ENCODE measurements around the gene SPTBN4.
"Not testable (repeated sequence)": the region's sequence is repeated elsewhere in the genome, so short reads cannot be mapped to it uniquely, and the experiment has no call there.

Gene SPTBN4

DNA sequence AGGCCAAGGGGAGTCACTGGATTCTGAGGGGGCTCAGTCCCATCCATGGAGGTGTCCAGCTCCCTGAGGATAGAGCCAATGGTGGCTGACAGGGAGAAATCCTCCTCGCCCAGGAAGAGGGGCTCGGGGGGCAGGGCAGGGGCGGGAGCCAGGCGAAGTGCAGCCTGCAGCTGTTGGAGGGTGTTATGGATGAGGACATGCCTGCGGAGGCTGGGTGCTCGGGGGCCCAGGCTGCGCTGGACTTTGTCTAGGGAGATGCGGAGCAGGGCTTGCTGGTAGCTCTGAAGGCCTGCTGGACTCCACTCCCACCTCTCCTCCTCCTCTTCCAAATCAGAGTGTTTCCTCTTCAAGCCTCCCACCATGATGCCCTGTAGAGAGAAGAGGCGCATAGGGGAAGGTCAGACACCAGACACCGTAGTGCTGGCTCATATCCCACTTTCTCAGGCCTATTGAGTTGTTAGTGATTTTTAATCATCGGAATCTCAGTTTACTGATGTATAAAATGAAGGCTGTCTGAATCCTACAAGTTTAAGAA, 25.0 kb upstream of the SPTBN4 start:
- DNase-seq (ENCODE audit: low read depth in 3 of 3): no peak

DNA sequence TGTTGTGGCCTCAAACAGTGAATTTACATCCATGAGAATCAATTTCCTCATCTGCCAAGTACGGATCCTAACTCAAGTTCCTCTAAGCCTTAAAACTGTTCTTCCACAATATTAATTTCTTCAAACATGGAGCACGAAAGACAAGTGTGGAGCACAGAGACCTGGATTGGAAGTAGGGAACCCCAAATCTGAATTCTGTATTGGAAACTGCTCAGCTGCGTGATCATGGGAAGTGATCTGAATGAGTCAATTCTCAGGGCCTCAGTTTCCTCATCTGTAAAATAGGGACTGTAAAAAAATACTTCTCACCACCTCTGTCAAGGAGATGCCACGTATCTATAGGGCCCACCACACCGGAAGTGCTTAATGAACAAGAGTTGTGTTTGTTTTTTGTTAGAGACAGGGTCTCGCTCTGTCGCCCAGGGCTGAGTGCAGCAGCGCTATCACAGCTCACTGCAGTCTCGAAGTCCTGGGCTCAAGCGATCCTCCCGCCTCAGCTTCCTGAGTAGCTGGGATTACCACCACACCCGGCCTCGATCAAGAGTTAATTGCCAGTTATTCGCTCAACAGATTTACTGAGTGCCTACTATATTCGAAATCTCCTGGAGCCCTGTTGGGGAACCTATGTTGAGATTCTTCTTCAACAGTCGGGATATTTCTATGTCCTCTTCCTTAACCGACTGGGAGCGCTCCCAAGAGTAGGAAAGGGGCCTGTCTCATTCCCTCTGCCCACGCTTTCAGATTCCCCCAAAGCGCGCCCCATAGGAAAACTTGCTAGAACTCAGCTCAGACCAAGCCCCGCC, 24.3 kb upstream of the SPTBN4 start:
- DNase-seq (ENCODE audit: low read depth in 3 of 3): no peak

DNA sequence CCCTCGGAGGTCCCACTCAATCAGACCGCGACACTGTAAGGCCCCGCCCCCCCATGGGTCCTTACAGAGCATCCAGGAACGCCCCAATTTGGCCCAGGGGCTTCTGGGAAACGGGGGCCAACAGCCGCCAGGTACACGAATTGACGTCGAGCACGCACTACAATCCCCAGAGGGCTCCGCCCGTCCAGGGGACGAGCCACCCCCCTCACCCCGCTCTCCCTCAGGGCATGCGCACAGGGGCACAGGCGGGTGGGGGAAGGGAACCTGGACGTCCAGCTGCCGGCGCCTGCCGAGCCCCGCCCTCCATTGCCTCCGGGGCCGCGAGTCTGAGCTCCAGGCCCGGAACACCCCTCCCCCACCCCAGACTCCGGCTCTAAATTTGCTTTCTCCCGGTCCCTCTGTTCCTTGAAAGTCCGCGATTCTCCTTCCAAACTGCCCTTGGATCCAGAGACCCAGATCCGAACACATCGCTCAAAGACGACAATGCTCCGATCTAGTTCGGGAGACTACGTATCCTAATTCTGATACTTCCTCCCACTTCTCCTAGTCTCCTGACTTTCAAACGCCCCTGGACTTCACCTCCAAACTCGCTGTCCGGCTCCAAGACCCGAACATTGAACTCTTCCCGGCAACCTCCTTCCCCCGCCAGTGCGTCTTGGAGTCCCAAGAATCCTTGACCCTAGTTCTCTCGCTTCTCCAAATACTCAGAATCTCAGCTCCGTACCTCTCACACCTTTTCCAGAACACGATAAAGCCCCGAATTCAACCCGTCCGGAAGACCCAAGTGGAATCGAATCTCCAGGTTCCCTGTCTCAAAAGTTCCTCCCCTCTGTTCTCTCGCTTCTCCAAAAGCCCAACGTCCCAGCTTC, 23.4 kb upstream of the SPTBN4 start:
- peak; percentile 95 to 99 (median 97) for DNase-seq (ENCODE audit: low read depth in 3 of 3)

DNA sequence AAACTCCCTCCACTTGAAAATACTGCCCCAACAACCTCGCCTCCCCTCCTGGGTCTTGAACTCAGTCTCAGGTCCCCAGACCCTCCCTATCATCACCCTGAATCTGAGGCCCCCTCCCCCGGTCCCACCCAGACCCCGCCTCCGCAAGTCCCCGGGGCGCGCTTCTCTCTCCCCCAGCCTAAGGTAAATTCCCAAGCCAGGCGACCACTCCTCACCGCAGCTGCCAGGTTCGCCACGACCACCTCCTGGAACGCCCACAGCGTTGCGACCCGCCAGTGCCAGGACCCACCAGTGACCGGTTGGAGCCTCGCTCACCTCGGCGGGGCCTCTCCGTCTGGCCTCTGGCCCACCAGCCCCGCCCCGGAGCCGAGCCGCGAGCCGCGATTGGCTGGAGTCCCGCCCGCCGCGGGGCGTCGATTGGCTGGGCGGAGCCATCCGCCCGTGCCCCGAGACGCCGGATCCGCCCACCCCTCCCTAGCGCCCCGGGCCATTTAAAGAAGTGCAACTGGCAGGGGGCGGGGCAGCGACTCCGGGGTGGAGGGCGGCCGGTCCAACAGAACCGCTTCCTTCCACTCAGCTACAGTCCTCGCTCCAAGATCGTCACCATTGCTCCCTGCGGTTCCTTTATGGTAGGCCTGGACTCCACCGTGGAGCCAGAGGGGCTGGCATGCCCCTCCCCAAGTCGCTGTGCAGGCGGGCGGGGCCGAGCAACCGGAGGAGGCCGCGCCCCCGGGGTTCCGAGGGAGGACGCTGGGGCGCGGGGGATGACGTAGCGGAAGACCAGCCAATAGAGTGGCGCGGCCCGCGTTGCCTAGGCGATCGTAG, 22.6 kb upstream of the SPTBN4 start, which contains the start of gene SERTAD3:
Gene SERTAD3, minus strand, starts transcription at position 336 of the 825 bp plus-strand sequence. CDS start 2,255 bp downstream, outside the sequence.
- DNase-seq (ENCODE audit: low read depth in 3 of 3): peak; percentile 94 to 95 (median 94)

DNA sequence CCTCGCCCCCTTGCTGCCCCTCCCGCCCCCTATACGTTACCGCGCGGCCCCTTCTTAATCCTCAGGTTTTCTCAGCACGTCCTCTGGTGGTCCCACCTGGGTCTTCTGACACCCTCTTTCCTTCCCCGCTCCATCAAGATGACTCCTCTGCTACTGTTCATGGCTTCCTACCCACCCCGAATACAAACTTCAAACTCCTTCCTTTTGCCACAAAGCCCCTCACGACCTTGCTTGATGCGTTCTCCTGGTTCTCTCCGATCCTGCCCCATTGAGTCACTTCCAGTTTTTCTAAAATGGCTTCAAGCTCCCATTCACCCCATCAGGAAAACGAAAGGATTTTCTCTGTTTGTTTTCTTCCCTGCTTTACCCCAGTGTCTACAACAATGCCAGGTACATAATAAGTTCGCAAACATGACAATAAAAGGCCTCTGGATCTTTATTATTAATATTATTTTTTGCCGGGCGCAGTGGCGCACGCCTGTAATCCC, 21.9 kb upstream of the SPTBN4 start:
- DNase-seq (ENCODE audit: low read depth in 3 of 3): no peak

DNA sequence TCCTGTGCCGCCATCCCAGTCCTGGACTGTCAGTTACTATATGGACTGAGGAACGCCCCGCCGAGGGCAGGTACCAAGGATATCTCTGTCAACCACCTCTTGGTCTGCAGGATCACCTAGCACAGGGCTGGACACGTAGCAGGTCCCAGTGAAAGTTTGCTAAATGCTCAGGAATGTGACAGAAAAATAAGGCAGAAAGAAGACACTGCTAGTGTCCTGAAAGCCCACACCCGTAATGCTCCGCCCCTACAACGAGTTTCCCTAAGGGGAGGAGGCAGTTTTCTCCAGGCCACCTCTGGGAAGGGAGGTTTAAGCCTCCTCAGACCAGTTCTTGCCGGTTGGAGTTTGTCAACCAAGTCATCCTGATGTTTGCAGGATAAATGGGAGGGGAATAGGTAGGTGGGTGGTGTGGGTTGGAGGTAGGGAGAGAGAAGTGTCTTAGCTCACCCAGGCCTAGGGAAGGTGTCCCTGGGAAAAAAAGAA, 21.0 kb upstream of the SPTBN4 start:
- DNase-seq (ENCODE audit: low read depth in 3 of 3): no peak

DNA sequence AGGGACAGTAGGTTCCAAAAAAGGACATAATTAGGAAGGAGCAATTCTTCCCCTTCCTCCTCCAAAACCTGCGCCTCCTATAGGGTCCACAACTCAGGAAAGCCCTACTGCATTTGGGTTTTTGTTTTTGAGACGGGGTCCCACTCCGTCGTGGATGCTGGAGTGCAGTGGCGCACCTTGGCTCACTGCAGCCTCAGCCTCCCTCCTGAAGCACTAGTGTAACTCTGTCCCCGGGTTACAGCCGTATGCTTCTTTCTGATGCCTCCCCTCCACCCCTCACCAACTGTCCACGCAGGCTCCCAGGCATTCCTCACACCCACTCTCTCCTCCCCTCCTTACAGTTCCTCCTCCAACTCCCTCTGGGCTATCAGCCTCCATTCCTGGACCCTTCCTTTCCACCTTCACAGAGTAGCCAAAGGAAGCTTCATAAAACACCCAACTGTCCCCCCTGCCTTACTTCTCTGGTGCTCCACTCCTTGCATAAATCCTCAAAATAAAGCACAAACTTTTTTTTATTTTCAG, 20.5 kb upstream of the SPTBN4 start:
- DNase-seq (ENCODE audit: low read depth in 3 of 3): no peak

DNA sequence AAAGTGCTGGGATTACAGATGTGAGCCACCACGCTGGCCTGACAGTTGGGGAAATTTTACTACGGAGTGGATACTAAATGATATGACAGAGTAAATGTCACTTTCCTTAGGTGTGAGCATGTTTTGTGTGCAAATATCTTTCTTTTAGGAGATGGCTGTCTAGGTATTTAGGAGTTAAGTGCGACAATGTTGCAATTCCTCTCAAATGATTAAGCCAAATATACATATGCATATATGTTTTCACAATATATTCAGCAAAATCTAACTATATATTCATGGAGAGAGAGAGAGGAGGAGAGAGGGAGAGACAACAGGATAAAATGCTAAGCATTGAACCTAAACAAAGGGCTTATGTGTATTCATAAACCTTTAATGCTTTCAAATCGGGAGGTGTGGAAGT, 17.3 kb upstream of the SPTBN4 start:
- DNase-seq (ENCODE audit: low read depth in 3 of 3): no peak

DNA sequence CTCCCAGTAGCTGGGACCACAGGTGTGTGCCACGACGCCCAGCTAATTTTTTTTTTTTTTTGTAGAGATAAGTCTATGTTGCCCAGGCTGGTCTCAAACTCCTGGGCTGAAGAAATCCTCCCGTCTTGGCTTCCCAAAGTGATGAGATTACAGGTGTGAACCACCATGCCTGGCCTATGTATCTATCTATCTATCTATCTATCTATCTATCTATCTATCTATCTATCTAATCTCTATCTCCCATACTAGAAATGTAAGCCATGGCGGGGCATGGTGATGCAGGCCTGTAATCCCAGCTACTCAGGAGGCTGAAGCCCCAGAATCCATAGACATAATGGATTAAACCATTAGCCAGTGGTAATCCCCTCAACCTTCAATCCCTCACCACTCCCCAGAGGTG, 16.1 kb upstream of the SPTBN4 start:
- DNase-seq (ENCODE audit: low read depth in 3 of 3): no peak

DNA sequence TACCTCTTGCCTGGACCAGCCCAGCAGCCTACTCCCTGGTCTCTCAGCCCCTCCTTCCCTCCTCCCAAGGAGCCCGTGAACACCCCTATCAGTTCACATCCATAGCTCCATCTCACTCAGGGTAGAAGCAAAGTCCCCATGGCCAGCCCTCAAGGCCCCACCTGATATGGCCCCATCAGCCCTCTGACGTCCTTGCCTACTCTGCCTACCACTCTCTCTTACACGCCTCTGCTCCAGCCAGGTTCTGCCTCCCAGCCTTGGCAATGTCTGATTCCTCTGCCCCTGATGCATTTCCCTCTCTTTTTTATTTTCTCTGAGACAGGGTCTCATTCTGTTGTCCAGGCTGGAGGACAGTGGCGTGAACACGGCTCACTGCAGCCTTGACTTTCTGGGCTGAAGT, 14.8 kb upstream of the SPTBN4 start:
- DNase-seq (ENCODE audit: low read depth in 3 of 3): no peak

DNA sequence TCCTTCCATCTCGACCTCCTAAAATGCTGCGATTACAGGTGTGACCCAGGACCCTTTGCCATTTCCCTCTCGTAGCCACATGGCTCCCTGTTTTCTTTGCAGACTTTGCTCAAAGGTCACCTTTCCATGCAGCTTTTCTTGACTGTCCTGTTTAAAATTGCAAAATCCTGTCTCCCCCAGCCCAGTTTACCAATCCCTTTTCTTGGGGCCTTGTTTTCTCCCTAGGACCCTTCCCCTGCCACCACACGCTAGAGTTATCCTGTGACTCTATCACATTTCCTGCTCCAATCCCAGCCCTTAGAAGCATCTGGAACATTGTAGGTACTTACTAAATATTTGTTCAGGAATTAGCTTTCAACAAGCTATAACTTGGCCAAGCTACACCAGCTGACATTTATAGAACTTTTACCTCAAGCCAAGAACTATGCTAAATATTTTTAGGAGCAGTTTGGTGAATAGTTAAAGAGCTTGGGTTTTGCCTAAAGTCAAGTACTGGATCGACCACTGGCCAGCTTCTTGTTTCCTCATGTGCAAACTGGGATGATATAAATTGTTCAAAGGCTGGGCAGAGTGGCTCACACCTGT, 13.6 kb upstream of the SPTBN4 start:
- no peak for DNase-seq (ENCODE audit: low read depth in 3 of 3)

DNA sequence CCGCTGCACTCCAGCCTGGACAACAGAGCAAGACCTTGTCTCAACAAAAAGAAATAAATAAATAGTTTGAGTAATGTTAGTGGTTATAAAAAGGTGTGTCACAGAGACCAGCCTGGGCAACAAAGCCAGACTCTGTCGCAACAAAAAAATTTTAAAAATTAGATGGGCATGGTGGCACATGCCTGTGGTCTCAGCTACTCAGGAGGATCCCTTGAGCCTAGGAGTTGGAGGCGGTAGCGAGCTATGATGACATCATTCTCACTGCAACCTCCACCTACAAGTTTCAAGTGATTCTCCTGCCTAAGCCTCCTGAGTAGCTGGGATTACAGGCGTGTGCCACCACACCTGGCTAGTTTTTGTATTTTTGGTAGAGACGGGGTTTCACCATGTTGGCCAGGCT, 12.9 kb upstream of the SPTBN4 start:
- not testable (repeated sequence) for DNase-seq (ENCODE audit: low read depth in 3 of 3)

DNA sequence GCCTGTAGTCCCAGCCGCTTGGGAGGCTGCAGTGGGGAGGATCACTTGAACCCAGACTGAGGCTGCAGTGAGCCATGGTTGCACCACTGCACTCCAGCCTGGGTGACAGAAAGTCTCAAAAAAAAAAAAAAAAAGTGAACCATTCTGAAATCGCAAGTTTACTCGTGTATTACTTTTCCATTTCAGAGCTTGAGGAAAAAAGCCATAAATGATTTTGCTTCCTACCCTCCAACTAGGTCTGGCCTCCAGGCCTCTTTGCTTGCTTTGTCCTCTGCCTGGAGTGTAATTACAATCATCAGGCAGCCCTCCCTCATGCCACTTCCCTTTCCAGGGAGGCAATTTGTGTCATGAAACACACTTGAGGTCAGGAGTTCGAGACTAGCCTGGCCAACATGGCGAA, 9.8 kb upstream of the SPTBN4 start:
- no peak for DNase-seq (ENCODE audit: low read depth in 3 of 3)

DNA sequence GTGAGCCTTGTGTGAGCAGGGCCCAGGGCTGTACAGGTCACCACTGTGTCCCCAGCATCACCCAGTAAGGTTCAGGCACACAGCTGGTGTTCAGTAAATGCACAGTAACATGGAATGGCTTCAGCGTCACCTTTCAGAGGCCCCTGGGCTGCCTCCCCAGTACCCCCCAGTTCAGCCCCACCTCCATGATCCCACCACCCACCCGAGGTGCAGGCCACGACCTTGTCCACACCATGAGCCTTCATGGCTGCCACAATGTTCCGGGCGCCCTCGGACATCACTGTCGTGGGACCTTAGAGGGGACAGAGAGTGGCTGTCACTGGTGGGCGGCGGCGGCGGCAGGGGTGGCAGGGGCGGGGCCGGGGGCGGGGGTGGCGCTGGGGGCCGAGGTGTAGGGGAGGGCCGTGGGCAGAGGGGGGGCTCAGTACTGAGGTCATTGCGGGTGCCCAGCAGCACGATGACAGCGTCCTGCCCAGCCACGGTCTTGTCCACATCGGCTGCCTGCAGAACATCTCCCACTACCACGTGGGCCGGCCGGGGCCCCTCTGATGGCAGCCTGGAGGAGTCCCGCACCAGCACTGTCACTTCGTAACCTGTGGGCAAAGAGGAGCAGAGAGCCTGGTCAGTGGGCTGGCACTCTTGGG, 8.7 kb upstream of the SPTBN4 start:
- no peak for DNase-seq (ENCODE audit: low read depth in 3 of 3)

DNA sequence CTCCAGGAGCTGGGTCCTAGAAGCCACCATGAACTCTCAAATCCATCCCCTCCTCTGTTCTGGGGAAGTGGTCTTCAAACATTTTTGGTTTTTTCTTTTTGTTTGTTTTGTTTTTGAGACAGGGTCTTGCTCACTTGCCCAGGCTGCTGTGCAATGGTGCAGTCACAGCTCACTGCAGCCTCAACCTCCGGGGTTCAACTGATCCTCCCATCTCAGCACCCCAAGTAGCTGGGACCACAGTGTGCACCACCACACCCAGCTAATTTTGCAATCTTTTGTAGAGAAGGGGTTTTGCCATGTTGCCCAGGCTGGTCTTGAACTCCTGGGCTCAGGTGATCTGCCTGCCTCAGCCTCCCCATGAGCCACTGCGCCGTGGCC, 8.2 kb upstream of the SPTBN4 start:
- DNase-seq (ENCODE audit: low read depth in 3 of 3): no peak

DNA sequence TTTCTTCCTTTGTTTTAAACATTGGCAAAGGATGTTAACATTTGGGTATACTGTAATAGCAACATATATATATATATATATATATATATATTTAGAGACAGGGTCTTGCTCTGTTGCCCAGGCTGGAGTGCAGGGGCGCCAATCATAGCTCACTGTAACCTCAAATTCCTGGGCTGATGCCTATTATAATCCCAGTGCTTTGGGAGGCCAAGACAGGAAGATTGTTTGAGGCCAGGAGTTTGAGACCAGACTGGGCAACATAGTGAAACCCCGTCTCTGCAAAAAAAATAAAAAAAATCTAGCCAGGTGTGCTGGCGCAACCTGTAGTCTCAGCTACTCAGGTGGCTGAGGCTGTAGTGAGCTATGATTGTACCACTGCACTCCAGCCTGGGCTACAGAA, 6.6 kb upstream of the SPTBN4 start:
- no peak for DNase-seq (ENCODE audit: low read depth in 3 of 3)

DNA sequence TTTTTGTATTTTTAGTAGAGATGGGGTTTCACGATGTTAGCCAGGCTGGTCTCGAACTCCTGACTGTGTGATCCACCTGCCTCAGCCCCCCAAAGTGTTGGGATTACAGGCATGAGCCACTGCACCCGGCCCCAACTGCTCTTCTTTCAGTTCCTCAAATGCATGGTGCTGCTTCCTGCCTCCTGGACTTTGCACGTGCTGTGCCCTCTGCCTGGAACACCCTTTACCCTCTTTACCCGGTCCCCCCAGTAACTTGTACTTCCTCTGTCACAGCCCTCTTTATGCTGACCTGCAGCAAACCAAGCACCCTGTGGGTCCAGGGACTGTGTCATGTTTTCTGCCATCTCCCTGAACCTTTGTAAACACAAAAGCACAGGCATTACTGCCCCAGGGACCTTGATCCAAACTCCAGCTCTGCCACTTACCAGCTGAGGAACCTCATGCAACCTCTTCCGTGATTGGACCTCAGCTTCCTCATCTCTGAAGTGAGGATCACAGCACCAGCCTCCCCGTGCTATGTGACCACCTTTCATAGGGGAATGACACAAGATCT, 5.1 kb upstream of the SPTBN4 start:
- DNase-seq (ENCODE audit: low read depth in 3 of 3): no peak

DNA sequence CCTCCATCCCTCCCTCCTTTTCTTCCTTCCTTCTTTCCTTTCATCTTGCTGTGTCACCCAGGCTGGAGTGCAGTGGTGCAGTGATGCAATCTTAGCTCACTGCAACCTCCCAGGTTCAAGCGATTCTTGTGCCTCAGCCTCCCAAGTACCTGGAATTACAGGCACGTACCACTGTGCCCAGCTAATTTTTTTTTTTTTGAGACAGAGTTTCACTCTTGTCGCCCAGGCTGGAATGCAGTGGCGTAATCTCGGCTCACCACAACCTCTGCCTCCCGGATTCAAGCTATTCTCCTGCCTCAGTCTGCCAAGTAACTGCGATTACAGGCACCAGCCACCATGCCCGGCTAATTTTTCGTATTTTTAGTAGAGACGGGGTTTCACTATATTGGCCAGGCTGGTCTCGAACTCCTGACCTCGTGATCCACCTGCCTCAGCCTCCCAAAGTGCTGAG, 3.2 kb upstream of the SPTBN4 start:
- not testable (repeated sequence) for DNase-seq (ENCODE audit: low read depth in 3 of 3)

DNA sequence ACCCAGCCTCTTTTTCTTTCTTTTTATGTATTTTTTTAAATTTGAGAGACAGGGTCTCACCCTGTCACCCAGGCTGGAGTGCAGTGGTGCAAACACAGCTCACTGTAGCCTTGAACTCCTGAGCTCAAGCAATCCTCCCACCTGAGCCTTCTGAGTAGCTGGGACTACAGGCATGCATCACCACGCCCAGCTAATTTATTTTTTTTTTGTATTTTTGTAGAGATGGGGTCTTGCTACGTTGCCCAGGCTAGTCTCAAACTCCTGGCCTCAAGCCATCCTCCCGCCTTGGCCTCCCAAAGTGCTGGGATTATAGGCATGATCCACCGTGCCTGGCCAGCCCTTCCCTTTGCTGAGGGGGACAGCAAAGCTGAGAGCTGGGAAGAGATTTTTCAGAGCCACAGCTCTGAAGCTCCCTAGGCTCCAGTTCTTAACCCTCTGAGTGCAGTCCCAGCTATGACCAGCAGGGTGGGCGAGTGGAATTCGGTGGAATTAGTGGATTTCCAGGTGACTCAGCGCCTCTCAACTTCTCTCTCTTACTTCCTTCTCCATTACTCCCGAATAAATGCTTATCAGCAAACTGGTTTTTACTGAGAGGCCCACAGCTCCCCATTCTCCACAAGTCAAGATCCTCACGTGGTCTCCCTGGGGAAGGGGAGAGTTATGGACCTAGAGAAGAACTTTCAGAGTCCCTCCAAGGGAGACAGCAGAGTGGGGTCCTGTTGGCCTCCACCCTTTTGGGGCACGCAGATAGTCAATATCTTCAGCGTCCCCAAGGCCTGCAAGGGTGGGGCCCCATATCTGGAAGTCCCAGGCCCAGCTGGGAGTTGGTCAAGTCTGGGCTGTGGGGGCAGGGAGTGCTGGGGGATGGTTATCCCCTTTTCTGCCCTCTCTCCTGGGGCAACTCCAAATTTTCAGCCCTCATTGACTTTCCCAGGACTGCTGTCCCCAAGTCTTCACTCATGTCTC, 2.5 kb upstream of the SPTBN4 start:
- DNase-seq (ENCODE audit: low read depth in 3 of 3): peak; percentile 52 to 64 (median 64)

All from stimulated activated CD4-positive, alpha-beta T cell treated with anti-CD3 and anti-CD28 coated beads, TNF-alpha, amount 100 ng/mL, for 4 hours (primary cell).